HCT116 (cell line): ENCODE measurements around the gene VAV1. TPM values are rescaled to one million over a fixed set of nuclear protein-coding genes. Genes with fewer than 3 reads are reported as not detected.
"Not testable (repeated sequence)": the region's sequence is repeated elsewhere in the genome, so short reads cannot be mapped to it uniquely, and the experiment has no call there.

Source experiments
- ATAC-seq: fragments of 200-7000 bp; cut with Tn5 transposase; 2 replicates; pipeline ENCODE4 v1.9.1; 2020; ENCODE audit warnings: mild to moderate bottlenecking, moderate library complexity
- BruUV-seq: library from RNA; stranded (reverse); fragments of 400-500 nt; replicated peaks from 2 replicates; lab custom pipeline; 2021; lab: Mats Ljungman, UMichigan
- CTCF ChIA-PET: fragments of 300-600 bp; sonication (Branson Sonifier 250); formaldehyde crosslinking; loops from one replicate; lab custom pipeline; 2021; ENCODE audit warnings: antibody characterized with exemption; lab: Charles Lee
- POLR2A ChIA-PET: fragments of 300-600, 350-600 bp; sonication (Branson Sonifier 250); formaldehyde crosslinking; loops from one replicate; lab custom pipeline; 2021; ENCODE audit warnings: antibody characterized with exemption; lab: Charles Lee
- RAD21 ChIA-PET, 2 experiments: fragments of 300-600 bp; sonication (Branson Sonifier 250); formaldehyde crosslinking; loops; one replicate each; lab custom pipeline; 2023; ENCODE audit warnings: low total read pairs in 2 of 2; ENCODE audit not compliant: uncharacterized antibody in 2 of 2, unreplicated experiment in 2 of 2, low non-redundant PET in 1 of 2; lab: Charles Lee
- DNase-seq: peaks from one replicate; pipeline ENCODE4 v3.0.0-alpha.2; 2010; ENCODE audit warnings: low read depth, low spot score
- H2AFZ ChIP-seq: fragments of 200-600 bp; shearing (Covaris generic), sonication (generic); 2 replicates; pipeline ENCODE4 v1.6.1; 2017; ENCODE audit warnings: low read depth, mixed run types, mixed read lengths, antibody characterized with exemption, low read length; ENCODE audit not compliant: poor library complexity, severe bottlenecking
- H3K27ac ChIP-seq: 2 replicates; pipeline ENCODE4 v1.5.1; 2012; ENCODE audit warnings: low read depth, low read length
- H3K27me3 ChIP-seq: fragments of 200-600 bp; sonication (generic); 2 replicates; pipeline ENCODE4 v1.6.1; 2016; ENCODE audit warnings: mixed run types, low read length, mixed read lengths; ENCODE audit not compliant: insufficient read depth
- H3K36me3 ChIP-seq, 2 experiments: fragments of 200-500 bp in 1 of 2; fragments of 200-600 bp in 1 of 2; sonication (Bioruptor generic) in 1 of 2; sonication (generic) in 1 of 2; 2 replicates each; pipeline versions ENCODE4 v1.5.1 to v1.6.1; 2014 to 2016; ENCODE audit warnings: low read length in 2 of 2, inconsistent platforms in 1 of 2, mixed read lengths in 1 of 2, mixed run types in 1 of 2; ENCODE audit not compliant: insufficient read depth in 2 of 2, control insufficient read depth in 1 of 2
- H3K4me1 ChIP-seq, 2 experiments: fragments of 200-600 bp in 1 of 2; sonication (generic) in 1 of 2; 2 replicates each; pipeline versions ENCODE4 v1.5.1 to v1.6.1; 2012 to 2017; ENCODE audit warnings: low read length in 2 of 2, inconsistent platforms in 1 of 2, mild to moderate bottlenecking in 1 of 2, mixed read lengths in 1 of 2, mixed run types in 1 of 2, moderate library complexity in 1 of 2; ENCODE audit not compliant: insufficient read depth in 2 of 2, control insufficient read depth in 1 of 2
- H3K4me2 ChIP-seq: fragments of 200-600 bp; sonication (generic); 2 replicates; pipeline ENCODE4 v1.6.1; 2017; ENCODE audit warnings: mixed run types, low read length, mixed read lengths
- H3K4me3 ChIP-seq, 2 experiments: fragments of 200-600 bp in 1 of 2; sonication (generic) in 1 of 2; replicated peaks in 1 of 2; 2 replicates each; pipeline ENCODE4 v1.5.1; 2011 to 2016; ENCODE audit warnings: low read length in 2 of 2, control low read depth in 1 of 2, low read depth in 1 of 2, mild to moderate bottlenecking in 1 of 2, mixed read lengths in 1 of 2, mixed run types in 1 of 2
- H3K79me2 ChIP-seq: fragments of 200-600 bp; sonication (generic); 2 replicates; pipeline ENCODE4 v1.6.1; 2017; ENCODE audit warnings: mild to moderate bottlenecking, mixed run types, low read length, moderate library complexity, mixed read lengths; ENCODE audit not compliant: insufficient read depth
- H3K9ac ChIP-seq: fragments of 200-600 bp; sonication (generic); 2 replicates; pipeline ENCODE4 v1.6.1; 2016; ENCODE audit warnings: low read length, mixed read lengths
- H3K9me2 ChIP-seq: fragments of 200-600 bp; sonication (generic), shearing (Covaris generic); 2 replicates; pipeline ENCODE4 v1.6.1; 2017; ENCODE audit warnings: mixed run types, mild to moderate bottlenecking, moderate library complexity; ENCODE audit not compliant: insufficient read depth
- H3K9me3 ChIP-seq, 2 experiments: fragments of 200-500 bp in 1 of 2; fragments of 200-600 bp in 1 of 2; sonication (Bioruptor generic) in 1 of 2; sonication (generic) in 1 of 2; 2 replicates each; pipeline ENCODE4 v1.6.1; 2014 to 2017; ENCODE audit warnings: low read length in 2 of 2, mixed read lengths in 2 of 2, inconsistent platforms in 1 of 2, low read depth in 1 of 2, mild to moderate bottlenecking in 1 of 2, mixed run types in 1 of 2, moderate library complexity in 1 of 2; ENCODE audit not compliant: control insufficient read depth in 1 of 2, insufficient read depth in 1 of 2
- H4K20me1 ChIP-seq: fragments of 200-600 bp; sonication (generic), shearing (Covaris generic); 2 replicates; pipeline ENCODE4 v1.6.1; 2017; ENCODE audit warnings: mixed run types, mild to moderate bottlenecking, moderate library complexity; ENCODE audit not compliant: insufficient read depth
- ATF3 ChIP-seq: IDR thresholded peaks from 2 replicates; pipeline ENCODE4 v1.6.1; 2012
- CBX3 ChIP-seq: IDR thresholded peaks from 2 replicates; pipeline ENCODE4 v1.6.1; 2012; ENCODE audit warnings: low read depth
- CEBPB ChIP-seq: IDR thresholded peaks from 2 replicates; pipeline ENCODE4 v1.6.1; 2012; ENCODE audit warnings: low read depth
- CTCF ChIP-seq, 3 experiments: fragments of 200-600 bp in 1 of 3; sonication (generic) in 1 of 3; IDR thresholded peaks in 2 of 3; conservative IDR thresholded peaks in 1 of 3; 2 replicates each; pipeline ENCODE4 v1.5.1; 2012 to 2017; ENCODE audit warnings: low read depth in 2 of 3, low read length in 2 of 3, antibody characterized with exemption in 1 of 3, borderline replicate concordance in 1 of 3, control low read depth in 1 of 3, mild to moderate bottlenecking in 1 of 3, mixed read lengths in 1 of 3, mixed run types in 1 of 3, moderate library complexity in 1 of 3; ENCODE audit not compliant: insufficient read depth in 1 of 3
- EGR1 ChIP-seq: IDR thresholded peaks from 2 replicates; pipeline ENCODE4 v1.6.1; 2012; ENCODE audit warnings: low read depth
- ELF1 ChIP-seq: IDR thresholded peaks from 2 replicates; pipeline ENCODE4 v1.6.1; 2012; ENCODE audit warnings: low read depth, borderline replicate concordance
- EZH2 ChIP-seq: fragments of 200-600 bp; sonication (generic); IDR thresholded peaks from 2 replicates; pipeline ENCODE4 v1.6.1; 2017; ENCODE audit warnings: antibody characterized with exemption, mixed run types
- FOSL1 ChIP-seq: IDR thresholded peaks from 2 replicates; pipeline ENCODE4 v1.6.1; 2012; ENCODE audit warnings: low read depth
- POLR2A ChIP-seq: IDR thresholded peaks from 2 replicates; pipeline ENCODE4 v1.7.0; 2011; ENCODE audit warnings: borderline replicate concordance; ENCODE audit not compliant: insufficient read depth, insufficient read length; ENCODE audit errors: extremely low read depth
- POLR2AphosphoS5 ChIP-seq: IDR thresholded peaks from 2 replicates; pipeline ENCODE4 v1.6.1; 2011; ENCODE audit warnings: mild to moderate bottlenecking, low read depth, low read length, moderate library complexity
- RAD21 ChIP-seq: IDR thresholded peaks from 2 replicates; pipeline ENCODE4 v1.6.1; 2012; ENCODE audit warnings: low read depth, mild to moderate bottlenecking
- REST ChIP-seq: IDR thresholded peaks from 2 replicates; pipeline ENCODE4 v1.6.1; 2012; ENCODE audit warnings: low read depth
- SIN3A ChIP-seq: IDR thresholded peaks from 2 replicates; pipeline ENCODE4 v1.6.1; 2012; ENCODE audit warnings: low read depth
- SP1 ChIP-seq: IDR thresholded peaks from 2 replicates; pipeline ENCODE4 v1.6.1; 2012; ENCODE audit warnings: low read depth
- SRF ChIP-seq: IDR thresholded peaks from 2 replicates; pipeline ENCODE4 v1.6.1; 2012; ENCODE audit warnings: low read depth
- YY1 ChIP-seq: IDR thresholded peaks from 2 replicates; pipeline ENCODE4 v1.6.1; 2011; ENCODE audit warnings: low read length, low read depth, moderate library complexity, mild to moderate bottlenecking; ENCODE audit not compliant: insufficient replicate concordance; ENCODE audit errors: extremely low read depth
- ZFX ChIP-seq: fragments of 450-650 bp; IDR thresholded peaks from 2 replicates; pipeline ENCODE4 v1.6.1; 2017
- ZNF274 ChIP-seq: fragments of 200-500 bp; sonication (Bioruptor generic); IDR thresholded peaks from 2 replicates; pipeline ENCODE4 v1.6.1; 2014; ENCODE audit warnings: mild to moderate bottlenecking, low read depth, low read length, inconsistent platforms
- intact Hi-C: fragments of 100-400 bp; cut with micrococcal nuclease; formaldehyde crosslinking; loops from 2 replicates; pipeline ENCODE4 v1.10.0; 2022
- total RNA-seq: library from RNA; stranded (reverse); gene quantifications from one replicate; pipeline ENCODE4 v1.2.1, GENCODE V29; 2021; ENCODE audit not compliant: unreplicated experiment

The VAV1 gene
- total RNA-seq, 1 experiment from 2014 or later, result 20.6 TPM

GRCh38 chr19:6748543-6748942 lies 24.0 kb upstream of the VAV1 start:
- Histone ChIP-seq H3K4me1 (peaks cover 36 to 41% of the 10 kb centered on the region in 2 experiments), H3K36me3 (peaks cover 34 to 52% of the 10 kb centered on the region in 2 experiments), H3K79me2 (peaks cover 38% of the 10 kb centered on the region)
- H3K9me2 ChIP-seq, H4K20me1 ChIP-seq, DNase-seq, BruUV-seq, H2AFZ ChIP-seq, H3K9me3 ChIP-seq, intact Hi-C loops, POLR2A ChIA-PET, H3K4me3 ChIP-seq, H3K9ac ChIP-seq, H3K27me3 ChIP-seq, ATAC-seq, H3K4me2 ChIP-seq, RAD21 ChIA-PET, H3K27ac ChIP-seq: not testable (repeated sequence)
- CTCF ChIA-PET, result interaction anchor here (1.1 kb wide), 1 partner anchor 10 kb away, joined by 3 read pairs; no protein-coding TSS in a partner anchor

- H4K20me1 ChIP-seq, result no peaks in the 10 kb centered on the region; the same call in 1 of the 2 replicates
- H3K4me1 ChIP-seq, result peaks cover 23 to 38% of the 10 kb centered on the region in 2 experiments
- H3K9ac ChIP-seq, result no peak overlapping the region
- ChIA-PET POLR2A (no interaction called here), CTCF (no interaction called here), RAD21 (no interaction called here)
- H3K4me3 ChIP-seq, result no peak overlapping the region
- no TSS peak for BruUV-seq
- DNase-seq (no peak), ATAC-seq (no peak)
- H3K27me3 ChIP-seq, result no peaks in the 10 kb centered on the region
- no peaks in the 10 kb centered on the region for H3K9me2 ChIP-seq
- H3K36me3 ChIP-seq, result peaks cover 35 to 62% of the 10 kb centered on the region in 2 experiments
- no peaks in the 10 kb centered on the region for H3K9me3 ChIP-seq
- no peak overlapping the region for H3K27ac ChIP-seq
- no peak overlapping the region for H3K4me2 ChIP-seq
- H2AFZ ChIP-seq, result no peak overlapping the region
- H3K79me2 ChIP-seq, result peaks cover 30% of the 10 kb centered on the region
- intact Hi-C loops, result loop anchor here (5.0 kb wide), 1 partner anchor 233 kb away; no protein-coding TSS in a partner anchor
- no peak for TF ChIP-seq SP1
- TF ChIP-seq ATF3, result no peak
- TF ChIP-seq ELF1, result no peak
- no peak for TF ChIP-seq SRF
- no peak for TF ChIP-seq REST
- no peak for TF ChIP-seq FOSL1
- TF ChIP-seq YY1, result no peak
- TF ChIP-seq CBX3, result no peak
- TF ChIP-seq CEBPB, result no peak
- no peak for TF ChIP-seq CTCF (IDR thresholded peaks at IDR 0.05 in 2 of 3, conservative IDR thresholded peaks at IDR 0.05 in 1 of 3; ENCODE audit: borderline replicate concordance in 1 of 3, insufficient read depth in 1 of 3, low read depth in 2 of 3, low read length in 2 of 3)
- TF ChIP-seq EZH2, result no peak
- no peak for TF ChIP-seq ZNF274
- TF ChIP-seq RAD21, result no peak
- TF ChIP-seq ZFX, result no peak
- no peak for TF ChIP-seq POLR2AphosphoS5
- no peak for TF ChIP-seq SIN3A
- no peak for TF ChIP-seq POLR2A
- TF ChIP-seq EGR1, result no peak
Measured at GRCh38 chr19:6750062-6750461, 22.4 kb upstream of the VAV1 start.
